Loucy (cell line): ENCODE results near the gene DNTTIP2.

Experiments
- H2AFZ ChIP-seq: fragments of 200-600 bp; sonication (generic); 2 replicates; pipeline ENCODE4 v1.6.0; 2016; ENCODE audit warnings: antibody characterized with exemption, mild to moderate bottlenecking, low read length, moderate library complexity
- H3F3A ChIP-seq: fragments of 200-600 bp; 2 replicates; pipeline ENCODE4 v1.6.0; 2016; ENCODE audit warnings: antibody characterized with exemption, low read depth, mild to moderate bottlenecking
- H3K27me3 ChIP-seq: fragments of 200-600 bp; sonication (generic); 2 replicates; pipeline ENCODE4 v1.6.1; 2014; ENCODE audit warnings: low read length, mild to moderate bottlenecking; ENCODE audit not compliant: insufficient read depth, poor library complexity, severe bottlenecking
- H3K36me3 ChIP-seq: fragments of 200-600 bp; sonication (generic); 2 replicates; pipeline ENCODE4 v1.6.1; 2016; ENCODE audit warnings: low read length; ENCODE audit not compliant: insufficient read depth
- H3K4me1 ChIP-seq: fragments of 200-600 bp; sonication (generic); 2 replicates; pipeline ENCODE4 v1.5.1; 2014; ENCODE audit warnings: low read length, mild to moderate bottlenecking; ENCODE audit not compliant: insufficient read depth, poor library complexity, severe bottlenecking
- H3K4me2 ChIP-seq: fragments of 200-600 bp; sonication (generic); 2 replicates; pipeline ENCODE4 v1.6.0; 2014; ENCODE audit warnings: antibody characterized with exemption, low read length, low read depth, mild to moderate bottlenecking; ENCODE audit not compliant: poor library complexity, severe bottlenecking
- H3K4me3 ChIP-seq: fragments of 200-600 bp; sonication (generic); 2 replicates; pipeline ENCODE4 v1.5.1; 2014; ENCODE audit warnings: low read length, mild to moderate bottlenecking, mixed read lengths; ENCODE audit not compliant: poor library complexity, severe bottlenecking
- H3K79me2 ChIP-seq: fragments of 200-600 bp; sonication (generic); 2 replicates; pipeline ENCODE4 v1.6.1; 2014; ENCODE audit warnings: low read length; ENCODE audit not compliant: insufficient read depth
- H3K9ac ChIP-seq: fragments of 200-600 bp; sonication (generic); 2 replicates; pipeline ENCODE4 v1.6.0; 2014; ENCODE audit warnings: mild to moderate bottlenecking, low read depth, low read length, moderate library complexity; ENCODE audit not compliant: poor library complexity, severe bottlenecking
- H3K9me2 ChIP-seq: fragments of 200-600 bp; sonication (generic); replicated peaks from 2 replicates; pipeline ENCODE4 v1.6.1; 2016; ENCODE audit warnings: low read depth, low read length, mixed read lengths
- H3K9me3 ChIP-seq: fragments of 200-600 bp; sonication (generic); 2 replicates; pipeline ENCODE4 v1.6.1; 2014; ENCODE audit warnings: mild to moderate bottlenecking, antibody characterized with exemption, low read length, low read depth; ENCODE audit not compliant: insufficient read depth
- H4K20me1 ChIP-seq: fragments of 200-600 bp; sonication (generic); 2 replicates; pipeline ENCODE4 v1.6.0; 2014; ENCODE audit warnings: antibody characterized with exemption, low read length, mild to moderate bottlenecking; ENCODE audit not compliant: insufficient read depth, poor library complexity, severe bottlenecking
- CTCF ChIP-seq: fragments of 200-600 bp; sonication (generic); conservative IDR thresholded peaks from 2 replicates; pipeline ENCODE4 v1.5.1; 2014; ENCODE audit warnings: mild to moderate bottlenecking, antibody characterized with exemption, low read length
- EZH2phosphoT487 ChIP-seq: fragments of 200-600 bp; IDR thresholded peaks from 2 replicates; pipeline ENCODE4 v1.6.1; 2018; ENCODE audit warnings: antibody characterized with exemption, mild to moderate bottlenecking, moderate library complexity, borderline replicate concordance

Gene DNTTIP2

GRCh38 chr1:93827128-93827527, 51.9 kb downstream of the DNTTIP2 start:
- no peaks in the 10 kb centered on the region for H3K36me3 ChIP-seq
- H3K4me1 ChIP-seq, result no peaks in the 10 kb centered on the region
- TF ChIP-seq CTCF (no peak), EZH2phosphoT487 (no peak)
- H3K4me2 ChIP-seq, result no peak overlapping the region
- H2AFZ ChIP-seq, result no peak overlapping the region
- H4K20me1 ChIP-seq, result no peaks in the 10 kb centered on the region
- no peaks in the 10 kb centered on the region for H3K9me2 ChIP-seq
- no peak overlapping the region for H3K9ac ChIP-seq
- no peak overlapping the region for H3K4me3 ChIP-seq
- H3K27me3 ChIP-seq, result no peaks in the 10 kb centered on the region
- no peaks in the 10 kb centered on the region; the same call in 1 of the 2 replicates for H3K9me3 ChIP-seq
- H3F3A ChIP-seq, result no peaks in the 10 kb centered on the region
- H3K79me2 ChIP-seq, result no peaks in the 10 kb centered on the region

DNA sequence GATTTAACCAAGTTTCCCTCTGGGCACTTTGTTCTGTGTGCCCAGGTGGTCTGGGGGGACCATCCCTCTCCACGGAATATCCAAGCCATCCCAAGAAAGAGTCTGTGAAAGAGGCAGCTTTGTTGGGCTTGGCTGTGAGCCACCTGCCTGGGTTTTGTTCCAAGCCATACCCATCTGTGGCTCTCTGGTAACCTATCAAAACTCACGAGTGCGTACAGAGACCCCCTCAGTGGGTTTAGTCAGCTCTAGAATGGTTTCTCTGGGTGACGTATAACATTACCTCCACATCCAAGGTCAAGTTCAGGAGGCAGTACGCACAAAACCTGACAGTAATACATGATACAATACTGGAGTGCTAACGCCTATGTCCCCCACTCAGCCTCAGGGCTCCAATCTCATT, 54.2 kb downstream of the DNTTIP2 start:
- H3K27me3 ChIP-seq, result no peaks in the 10 kb centered on the region
- H3K79me2 ChIP-seq, result no peaks in the 10 kb centered on the region
- no peaks in the 10 kb centered on the region for H3K4me1 ChIP-seq
- TF ChIP-seq EZH2phosphoT487, result no peak
- no peak for TF ChIP-seq CTCF
- H3K4me3 ChIP-seq, result no peak overlapping the region
- H3K9me3 ChIP-seq, result no peaks in the 10 kb centered on the region
- no peaks in the 10 kb centered on the region for H4K20me1 ChIP-seq
- no peak overlapping the region for H3K4me2 ChIP-seq
- H3F3A ChIP-seq, result no peaks in the 10 kb centered on the region
- no peak overlapping the region for H3K9ac ChIP-seq
- H3K9me2 ChIP-seq, result no peaks in the 10 kb centered on the region
- no peak overlapping the region for H2AFZ ChIP-seq
- H3K36me3 ChIP-seq, result no peaks in the 10 kb centered on the region

GRCh38 chr1:93822730-93823425, 56.1 kb downstream of the DNTTIP2 start:
- no peaks in the 10 kb centered on the region for H3K9me2 ChIP-seq
- peaks cover 7% of the 10 kb centered on the region for H3K4me1 ChIP-seq
- no peak overlapping the region for H3K4me3 ChIP-seq
- no peak overlapping the region for H2AFZ ChIP-seq
- H3K4me2 ChIP-seq, result no peak overlapping the region
- no peaks in the 10 kb centered on the region for H4K20me1 ChIP-seq
- H3K9me3 ChIP-seq, result no peaks in the 10 kb centered on the region
- H3F3A ChIP-seq, result no peaks in the 10 kb centered on the region
- no peaks in the 10 kb centered on the region for H3K36me3 ChIP-seq
- H3K27me3 ChIP-seq, result no peaks in the 10 kb centered on the region
- no peaks in the 10 kb centered on the region for H3K79me2 ChIP-seq
- H3K9ac ChIP-seq, result no peak overlapping the region
- TF ChIP-seq CTCF (no peak), EZH2phosphoT487 (no peak)
